Non-pigmented ciliary epithelial cell (primary cell): Measurements from ENCODE around the gene OR6S1.

ENCODE experiments used
- DNase-seq: peaks from one replicate; pipeline ENCODE4 v3.0.0-alpha.2; 2010; ENCODE audit warnings: low read depth

Gene OR6S1

GRCh38 chr14:20641591-20641990 lies at the start of gene OR6S1:
TSS of gene OR6S1 (minus strand) at chr14:20641691. CDS start at chr14:20641691, 0 bp downstream.
- DNase-seq = no peak

DNA sequence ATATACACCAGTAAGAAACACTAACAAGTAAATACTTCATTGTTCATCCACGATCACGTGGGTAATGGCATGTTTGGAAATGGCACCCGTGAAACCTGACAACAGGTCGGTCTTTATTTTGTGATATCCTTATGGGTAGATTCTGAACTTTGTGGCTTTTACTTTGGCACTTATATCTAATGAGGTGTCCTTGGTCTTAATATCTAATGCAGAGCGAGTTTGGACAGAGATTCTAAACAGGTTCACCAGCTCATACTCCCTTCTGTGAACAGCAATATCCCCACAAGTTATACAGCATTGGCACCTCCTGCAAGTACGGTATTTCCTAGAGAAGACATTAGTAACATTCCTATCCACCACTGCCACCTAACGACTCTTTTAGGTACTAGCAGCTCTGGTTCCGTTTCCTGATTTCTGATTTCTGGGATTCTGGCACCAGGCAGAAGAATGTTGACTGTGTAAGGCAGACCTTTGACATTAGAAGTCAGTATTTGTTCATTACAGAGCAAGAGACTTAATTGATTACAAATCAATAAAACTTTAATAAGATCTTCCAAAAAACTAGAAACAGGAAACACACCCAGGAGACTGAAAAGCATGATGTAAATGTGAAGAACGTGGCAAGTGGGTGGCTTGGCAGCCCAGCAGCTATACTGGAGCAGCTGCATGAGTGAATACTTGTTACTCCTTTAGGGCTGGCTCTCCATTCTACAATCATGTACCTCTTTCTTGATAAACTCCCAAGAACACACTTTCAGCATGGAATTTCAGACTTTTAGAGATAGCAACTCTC lies 49.6 kb upstream of the OR6S1 start:
- DNase-seq = no peak

- no peak for DNase-seq
Measured at GRCh38 chr14:20688167-20688839, 46.8 kb upstream of the OR6S1 start, which contains the start of gene ANG. TSS of gene ANG (plus strand) at chr14:20688764. CDS start at chr14:20693565, 4,801 bp downstream.

GRCh38 chr14:20687362-20688166 lies 46.1 kb upstream of the OR6S1 start:
- no peak for DNase-seq

- DNase-seq = no peak
Measured at GRCh38 chr14:20686386-20687143, 45.1 kb upstream of the OR6S1 start.

- DNase-seq = no peak
Measured at GRCh38 chr14:20684662-20685456, 43.4 kb upstream of the OR6S1 start.

DNA sequence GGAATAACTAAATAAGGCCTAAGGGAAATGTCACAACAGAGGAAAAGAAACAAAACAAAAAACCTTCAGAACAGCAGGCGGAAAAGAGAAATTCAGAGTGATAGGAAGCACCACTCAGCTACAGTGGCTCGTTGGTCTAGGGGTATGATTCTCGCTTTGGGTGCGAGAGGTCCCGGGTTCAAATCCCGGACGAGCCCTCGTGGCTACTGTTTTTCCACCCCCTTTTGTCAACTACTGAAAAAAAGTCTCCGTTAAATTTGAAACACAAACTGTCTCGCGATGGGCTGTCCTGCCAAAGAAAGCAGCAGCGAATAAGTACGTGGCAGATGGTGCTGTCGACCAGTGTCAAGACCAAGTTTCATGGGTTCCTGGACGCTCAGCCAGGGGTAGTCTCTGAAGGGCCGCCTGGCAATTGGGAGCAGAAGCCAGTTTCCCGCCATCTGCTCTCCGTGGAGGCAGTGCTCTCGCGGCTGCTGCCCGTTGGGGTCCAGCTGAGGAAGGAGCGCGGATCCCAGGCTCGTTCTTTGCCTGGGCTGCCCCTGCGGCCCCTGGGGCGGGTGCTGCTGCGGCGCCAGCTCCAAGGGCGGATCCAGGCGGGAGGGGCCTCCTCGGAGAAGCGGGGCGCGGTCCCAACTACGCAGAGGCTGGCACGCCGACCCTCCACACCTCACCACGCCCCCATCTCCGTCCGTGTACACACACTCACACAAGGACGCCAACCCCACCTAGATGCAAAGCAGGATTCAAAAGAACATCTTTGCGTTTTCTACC lies 42.6 kb upstream of the OR6S1 start, which contains the start of gene RNASE4:
RNASE4 (plus strand) TSS at position 670 of the 771 bp plus-strand sequence. CDS start 14,812 bp downstream, outside the sequence.
- peak; percentile 77 for DNase-seq

DNA sequence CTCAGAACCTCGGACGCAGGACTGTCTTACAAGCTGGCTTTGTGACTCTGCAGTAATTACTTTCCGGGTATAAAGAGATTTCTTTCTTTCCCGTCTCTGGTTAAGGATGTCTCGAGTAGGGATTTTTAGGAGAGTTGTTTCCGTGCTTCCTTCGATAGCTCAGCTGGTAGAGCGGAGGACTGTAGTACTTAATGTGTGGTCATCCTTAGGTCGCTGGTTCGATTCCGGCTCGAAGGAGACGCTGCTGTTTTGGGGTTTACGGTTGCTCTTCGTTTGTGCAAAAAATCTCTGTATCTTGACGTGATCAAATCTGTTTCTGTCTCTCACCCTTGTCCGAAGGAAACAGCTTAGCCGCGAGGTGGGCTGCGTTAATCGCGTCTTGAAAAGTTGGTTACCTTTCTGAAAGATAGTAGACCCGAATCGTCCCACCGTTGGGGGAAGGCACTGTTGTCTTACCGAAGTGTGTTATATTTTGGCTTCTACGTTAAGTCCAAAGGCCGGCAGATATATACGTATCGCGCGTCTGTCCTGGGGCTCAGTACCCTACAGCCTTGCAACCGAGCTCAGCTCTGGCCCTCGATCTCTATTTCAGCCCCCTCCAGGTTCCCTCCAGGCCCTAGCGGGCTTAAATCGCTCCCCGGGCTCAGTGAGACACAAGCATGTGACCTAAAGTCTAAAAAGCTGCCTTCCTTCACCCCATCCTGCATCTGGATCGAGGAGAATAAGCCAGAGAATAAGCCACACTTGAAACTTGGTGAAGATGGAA lies 41.8 kb upstream of the OR6S1 start:
- peak; percentile 87 for DNase-seq

DNA sequence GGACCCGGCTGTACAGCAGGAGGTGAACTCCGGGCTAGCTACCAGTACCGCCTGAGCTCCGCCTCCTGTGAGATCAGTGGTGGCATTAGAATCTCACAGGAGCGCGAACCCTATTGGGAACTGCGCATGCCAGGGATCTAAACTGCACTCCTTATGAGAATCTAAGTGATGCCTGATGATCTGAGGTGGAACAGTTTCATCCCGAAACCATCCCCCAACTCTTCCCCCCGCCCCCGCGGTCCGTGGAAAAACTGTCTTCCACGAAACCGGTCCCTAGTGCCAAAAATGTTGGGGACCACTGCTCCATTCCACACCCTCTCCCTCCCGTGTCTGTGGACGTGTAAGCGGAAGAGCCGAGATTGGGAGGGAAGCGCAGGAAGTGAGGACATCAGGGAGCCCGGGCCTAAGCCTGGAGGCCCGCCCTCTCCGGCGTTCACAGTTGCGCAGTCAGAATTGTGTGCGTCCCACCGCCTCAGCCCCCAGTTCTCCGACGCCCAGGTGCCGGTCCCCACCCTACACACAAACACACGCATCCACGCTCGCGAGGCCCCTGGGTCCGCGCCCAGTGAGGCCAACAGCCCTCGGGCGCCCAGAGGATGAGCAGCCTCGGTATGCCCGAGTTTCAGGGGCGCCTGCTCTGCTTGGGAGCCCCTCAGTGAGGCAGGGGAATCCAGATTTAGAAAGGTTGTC lies 41.1 kb upstream of the OR6S1 start:
- DNase-seq = peak; percentile 80

DNA sequence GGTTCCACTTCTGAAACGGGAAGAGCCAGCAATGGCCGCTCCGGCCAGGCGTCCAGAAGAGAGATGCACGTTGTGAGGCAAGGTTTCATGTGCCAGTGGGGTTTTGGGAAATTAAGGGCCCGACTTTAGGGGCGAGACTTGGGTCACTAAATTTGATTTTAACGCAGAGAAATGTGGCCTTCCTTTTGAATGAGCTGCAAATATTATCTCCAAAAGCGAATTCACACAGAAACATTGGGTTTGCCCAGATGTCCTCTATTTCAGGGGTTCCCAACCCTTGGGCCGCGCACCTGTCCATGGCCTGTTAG lies 40.6 kb upstream of the OR6S1 start:
- DNase-seq = no peak

- DNase-seq = peak; percentile 68
Measured at GRCh38 chr14:20681348-20682126, 40.0 kb upstream of the OR6S1 start.

- no peak for DNase-seq
Measured at GRCh38 chr14:20680843-20681347, 39.4 kb upstream of the OR6S1 start.

DNA sequence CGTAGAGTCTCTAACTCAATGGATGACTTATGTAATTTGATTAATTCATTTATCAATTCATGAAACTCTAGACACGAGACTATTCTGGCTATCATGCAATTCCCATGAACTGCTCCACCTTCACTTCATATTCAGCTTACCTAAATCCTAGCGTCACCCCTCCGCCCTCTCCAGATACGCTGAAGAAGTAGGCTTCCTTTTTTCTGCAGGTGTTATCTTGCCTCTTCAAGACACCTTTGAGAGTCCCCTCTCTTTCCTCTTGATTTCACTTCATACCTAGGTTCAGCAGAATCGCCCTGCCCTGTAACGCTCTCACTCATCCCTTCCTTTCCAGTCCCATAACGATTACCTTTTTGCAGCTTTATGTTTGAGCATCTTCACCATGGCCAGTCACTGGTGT lies 38.9 kb upstream of the OR6S1 start:
- DNase-seq = no peak

DNA sequence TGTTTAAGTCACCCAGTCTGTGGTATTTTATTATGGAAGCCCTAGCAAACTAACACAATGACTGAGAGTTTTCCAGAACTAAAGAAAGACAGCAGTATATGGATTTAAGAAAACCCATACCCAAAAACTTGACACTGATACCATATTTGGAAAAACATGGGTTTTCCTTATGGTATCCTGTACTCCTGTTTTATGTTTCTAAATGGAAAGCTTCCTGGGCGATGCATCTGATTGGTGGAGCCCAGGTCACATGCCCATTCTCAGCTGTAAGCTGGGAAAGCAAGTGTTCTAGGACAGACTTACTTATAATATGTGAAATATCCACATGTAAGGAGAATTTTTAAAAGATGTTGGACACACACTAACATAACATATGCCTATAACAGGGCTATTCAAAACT lies 38.4 kb upstream of the OR6S1 start:
- no peak for DNase-seq

DNA sequence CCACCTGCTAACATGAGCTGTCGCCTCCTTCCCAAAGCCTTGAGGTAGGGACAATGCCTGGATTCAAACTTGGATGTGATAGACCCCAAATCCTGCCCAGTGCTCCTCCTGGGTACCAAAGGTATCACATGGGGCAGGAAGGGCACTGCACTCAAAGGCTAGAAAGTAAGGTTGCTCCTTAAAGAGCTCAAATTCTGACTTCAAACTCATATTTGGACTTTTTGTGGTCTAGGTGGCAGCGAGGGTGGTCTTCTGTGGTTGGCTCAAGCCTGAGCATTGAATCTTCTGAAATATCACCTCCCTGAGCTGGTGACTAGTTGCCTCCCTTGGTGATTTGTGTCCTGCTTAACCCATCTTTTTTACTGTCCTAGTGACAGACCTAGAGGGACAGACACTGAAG lies 34.6 kb upstream of the OR6S1 start:
- no peak for DNase-seq

DNA sequence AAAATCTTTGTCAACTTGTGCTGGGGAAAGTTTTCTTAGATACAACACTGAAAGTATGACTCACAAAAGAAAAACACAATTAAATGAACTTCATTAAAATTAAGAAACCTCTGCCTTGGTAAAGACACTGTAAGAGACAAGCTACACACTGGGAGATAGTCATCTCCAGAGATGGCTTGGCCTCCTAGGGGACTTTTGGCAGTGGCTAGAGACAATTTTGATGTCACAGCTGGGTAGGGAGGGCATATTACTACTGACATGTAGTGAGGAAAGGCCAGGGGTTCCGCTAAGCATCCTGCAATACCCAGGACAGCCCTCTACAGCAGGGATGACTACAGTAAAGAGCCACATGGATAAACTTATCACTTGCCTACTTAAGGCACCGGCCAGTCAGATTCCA lies 34.2 kb upstream of the OR6S1 start:
- no peak for DNase-seq

DNA sequence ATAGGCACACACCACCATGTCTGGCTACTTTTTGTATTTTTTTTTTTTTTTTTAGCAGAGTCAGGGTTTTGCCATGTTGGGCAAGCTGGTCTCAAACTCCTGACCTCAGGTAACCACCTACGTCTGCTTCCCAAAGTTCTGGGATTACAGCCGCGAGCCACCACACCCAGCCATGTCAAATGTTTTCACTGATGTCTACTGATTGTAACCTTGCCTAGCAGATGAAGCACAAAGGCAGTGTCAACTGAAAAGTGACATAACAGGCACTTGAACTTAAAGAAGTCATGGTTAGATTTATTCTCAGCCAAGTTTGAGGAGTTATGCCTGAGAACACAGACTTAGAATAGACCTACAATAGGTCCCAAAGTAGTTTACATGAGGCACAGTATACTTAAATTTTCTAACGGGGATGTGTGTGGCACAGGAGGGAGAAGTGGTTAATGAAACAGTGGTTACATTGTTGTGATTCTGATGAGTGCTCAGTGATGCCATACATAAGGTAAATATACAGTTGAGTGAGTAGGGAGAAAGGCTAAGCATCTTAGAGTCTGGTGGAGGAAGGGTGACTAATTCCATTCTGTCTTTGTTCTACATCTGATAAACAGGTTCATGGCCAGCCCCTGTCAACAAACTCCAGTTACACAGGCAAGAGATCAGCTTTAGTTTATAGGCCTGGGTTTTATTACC lies 30.2 kb upstream of the OR6S1 start:
- DNase-seq = no peak
